ENCODE results near the gene CD82. TPM values are rescaled to one million over a fixed set of nuclear protein-coding genes. Genes with fewer than 3 reads are reported as not detected.

Gene CD82
- total RNA-seq, 1 experiment from 2014 or later, result 4.5 TPM

DNA sequence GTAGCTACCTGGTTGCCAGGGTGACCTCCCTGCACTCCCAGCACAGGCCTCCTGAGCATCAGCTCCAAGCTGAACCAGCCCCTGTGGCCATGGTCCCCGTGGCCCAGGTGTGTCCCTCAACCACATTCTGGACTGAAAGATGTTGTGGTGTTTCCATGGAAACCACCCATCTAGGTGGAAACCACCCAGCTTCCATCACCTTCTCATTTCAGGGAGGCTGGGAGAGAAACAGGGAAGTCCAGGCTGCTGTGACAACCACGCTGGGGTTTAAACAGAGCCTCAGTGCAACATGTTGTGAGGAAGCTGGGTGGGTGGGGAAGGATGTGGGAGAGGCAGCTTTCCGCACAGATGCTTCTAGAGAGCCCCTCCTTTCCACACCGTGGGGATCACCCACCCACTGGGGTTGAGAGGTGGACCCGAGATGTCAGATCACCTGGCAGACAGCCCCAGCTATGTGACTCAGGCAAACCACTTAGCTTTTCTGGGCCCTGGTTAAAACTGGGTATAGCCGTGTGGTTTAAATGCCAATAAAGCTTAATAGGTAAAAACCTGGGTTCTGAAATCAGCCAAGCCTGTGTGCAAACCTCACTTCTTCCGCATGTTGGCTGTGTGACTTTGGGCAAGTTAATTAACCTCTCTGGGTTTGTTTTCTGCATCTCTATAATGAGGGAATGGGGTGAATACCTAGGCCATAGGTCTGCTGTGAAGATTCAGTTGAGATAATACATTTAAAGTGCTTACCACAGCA, 46.4 kb downstream of the CD82 start:
- Histone ChIP-seq H3K27me3 (ENCODE audit: insufficient read depth, low read length) (no peaks in the 10 kb centered on the region), H2BK20ac (ENCODE audit: low read depth, low read length, poor library complexity, severe bottlenecking) (no peak overlapping the region), H4K8ac (replicated peaks; ENCODE audit: insufficient read length, low read depth, low read length) (no peak overlapping the region), H2BK15ac (ENCODE audit: low read depth, low read length) (no peak overlapping the region), H2AFZ (ENCODE audit: low read length) (no peak overlapping the region), H3K18ac (ENCODE audit: insufficient read length, low read depth, low read length) (no peak overlapping the region), H3K23me2 (ENCODE audit: insufficient read length, low read depth, low read length, poor library complexity, severe bottlenecking) (no peaks in the 10 kb centered on the region), H2AK5ac (ENCODE audit: insufficient read length, low read length) (no peak overlapping the region), H3K27ac (ENCODE audit: insufficient read length, low read depth, low read length) (no peak overlapping the region), H2BK12ac (ENCODE audit: insufficient read length, low read depth, low read length) (no peak overlapping the region), H3K79me2 (ENCODE audit: insufficient read depth, low read length) (no peaks in the 10 kb centered on the region), H2BK5ac (ENCODE audit: insufficient read length, low read length) (no peak overlapping the region), H3K23ac (ENCODE audit: insufficient read length, low read depth, low read length) (no peak overlapping the region), H3T11ph (ENCODE audit: low read length) (no peak overlapping the region), H4K20me1 (ENCODE audit: control insufficient read depth, insufficient read depth, insufficient read length) (no peaks in the 10 kb centered on the region), H3K56ac (ENCODE audit: insufficient read length, low read depth, low read length) (no peak overlapping the region), H3K4ac (ENCODE audit: low read depth, low read length) (no peak overlapping the region), H3K9ac (ENCODE audit: extremely low read depth, insufficient read length, low read length) (no peak overlapping the region), H2BK120ac (ENCODE audit: low read depth, low read length, poor library complexity, severe bottlenecking) (no peak overlapping the region), H3K14ac (ENCODE audit: insufficient read depth, low read length) (no peak overlapping the region), H3K9me3 (ENCODE audit: control insufficient read depth, low read depth, low read length) (no peaks in the 10 kb centered on the region), H3K79me1 (ENCODE audit: insufficient read depth, low read depth, low read length, poor library complexity, severe bottlenecking) (no peaks in the 10 kb centered on the region), H3K4me1 (ENCODE audit: insufficient read depth, low read length) (no peaks in the 10 kb centered on the region), H4K5ac (ENCODE audit: insufficient read length, low read depth, low read length) (no peak overlapping the region), H4K91ac (ENCODE audit: insufficient read length, low read depth, low read length) (no peak overlapping the region), H3K4me2 (ENCODE audit: insufficient read depth, insufficient read length, low read length) (no peak overlapping the region)
- H3K9me3 Mint-ChIP-seq, result no peaks in the 10 kb centered on the region
- DNase-seq, result no peak
- TF ChIP-seq, protein P1, sequence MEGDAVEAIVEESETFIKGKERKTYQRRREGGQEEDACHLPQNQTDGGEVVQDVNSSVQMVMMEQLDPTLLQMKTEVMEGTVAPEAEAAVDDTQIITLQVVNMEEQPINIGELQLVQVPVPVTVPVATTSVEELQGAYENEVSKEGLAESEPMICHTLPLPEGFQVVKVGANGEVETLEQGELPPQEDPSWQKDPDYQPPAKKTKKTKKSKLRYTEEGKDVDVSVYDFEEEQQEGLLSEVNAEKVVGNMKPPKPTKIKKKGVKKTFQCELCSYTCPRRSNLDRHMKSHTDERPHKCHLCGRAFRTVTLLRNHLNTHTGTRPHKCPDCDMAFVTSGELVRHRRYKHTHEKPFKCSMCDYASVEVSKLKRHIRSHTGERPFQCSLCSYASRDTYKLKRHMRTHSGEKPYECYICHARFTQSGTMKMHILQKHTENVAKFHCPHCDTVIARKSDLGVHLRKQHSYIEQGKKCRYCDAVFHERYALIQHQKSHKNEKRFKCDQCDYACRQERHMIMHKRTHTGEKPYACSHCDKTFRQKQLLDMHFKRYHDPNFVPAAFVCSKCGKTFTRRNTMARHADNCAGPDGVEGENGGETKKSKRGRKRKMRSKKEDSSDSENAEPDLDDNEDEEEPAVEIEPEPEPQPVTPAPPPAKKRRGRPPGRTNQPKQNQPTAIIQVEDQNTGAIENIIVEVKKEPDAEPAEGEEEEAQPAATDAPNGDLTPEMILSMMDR (conservative IDR thresholded peaks at IDR 0.05), result no peak
- H3K4me3 Mint-ChIP-seq, result no peak overlapping the region
- no peak overlapping the region; a peak in 1 of 7 replicates for H3K27ac Mint-ChIP-seq
- peaks cover 7% of the 10 kb centered on the region; the same call in 1 of the 2 replicates for H3K27me3 Mint-ChIP-seq (ENCODE audit: low read depth)
- no CpG with 5 or more reads among the region's 7 CpGs for WGBS (ENCODE audit: extremely low coverage, insufficient read length, low lambda C conversion rate)
- H3K4me1 Mint-ChIP-seq, result peaks cover 7 to 15% of the 10 kb centered on the region in 2 experiments; a peak in 3 of 4 replicates
- H3K36me3 Mint-ChIP-seq (ENCODE audit: insufficient read depth in 1 of 3, low read depth in 3 of 3), result no peaks in the 10 kb centered on the region
